Memory B cell (primary cell): ENCODE results near the gene TIAM1.

Experiments used
- ATAC-seq: fragments of 150-1000 bp; cut with Tn5 transposase; 2 replicates; pipeline ENCODE4 v1.10.0; 2021; ENCODE audit warnings: low read depth, mild to moderate bottlenecking, moderate library complexity
- DNase-seq, 2 donors: peaks; one replicate each; pipeline ENCODE4 v3.0.0; 2022; ENCODE audit warnings: low spot score in 2 of 2
- H3K27ac Mint-ChIP-seq: one replicate; pipeline ENCODE4 v1.8.0; 2022; ENCODE audit warnings: mild to moderate bottlenecking, moderate library complexity, mixed read lengths
- H3K27me3 Mint-ChIP-seq: one replicate; pipeline ENCODE4 v1.8.0; 2022; ENCODE audit warnings: mixed read lengths
- H3K36me3 Mint-ChIP-seq: one replicate; pipeline ENCODE4 v1.8.0; 2022; ENCODE audit warnings: mild to moderate bottlenecking, mixed read lengths
- H3K4me1 Mint-ChIP-seq: one replicate; pipeline ENCODE4 v1.8.0; 2022; ENCODE audit warnings: mixed read lengths
- H3K4me3 Mint-ChIP-seq: one replicate; pipeline ENCODE4 v1.8.0; 2022; ENCODE audit warnings: mild to moderate bottlenecking, moderate library complexity, mixed read lengths
- H3K9me3 Mint-ChIP-seq: one replicate; pipeline ENCODE4 v1.8.0; 2022; ENCODE audit warnings: mixed read lengths

The TIAM1 gene, protein sequence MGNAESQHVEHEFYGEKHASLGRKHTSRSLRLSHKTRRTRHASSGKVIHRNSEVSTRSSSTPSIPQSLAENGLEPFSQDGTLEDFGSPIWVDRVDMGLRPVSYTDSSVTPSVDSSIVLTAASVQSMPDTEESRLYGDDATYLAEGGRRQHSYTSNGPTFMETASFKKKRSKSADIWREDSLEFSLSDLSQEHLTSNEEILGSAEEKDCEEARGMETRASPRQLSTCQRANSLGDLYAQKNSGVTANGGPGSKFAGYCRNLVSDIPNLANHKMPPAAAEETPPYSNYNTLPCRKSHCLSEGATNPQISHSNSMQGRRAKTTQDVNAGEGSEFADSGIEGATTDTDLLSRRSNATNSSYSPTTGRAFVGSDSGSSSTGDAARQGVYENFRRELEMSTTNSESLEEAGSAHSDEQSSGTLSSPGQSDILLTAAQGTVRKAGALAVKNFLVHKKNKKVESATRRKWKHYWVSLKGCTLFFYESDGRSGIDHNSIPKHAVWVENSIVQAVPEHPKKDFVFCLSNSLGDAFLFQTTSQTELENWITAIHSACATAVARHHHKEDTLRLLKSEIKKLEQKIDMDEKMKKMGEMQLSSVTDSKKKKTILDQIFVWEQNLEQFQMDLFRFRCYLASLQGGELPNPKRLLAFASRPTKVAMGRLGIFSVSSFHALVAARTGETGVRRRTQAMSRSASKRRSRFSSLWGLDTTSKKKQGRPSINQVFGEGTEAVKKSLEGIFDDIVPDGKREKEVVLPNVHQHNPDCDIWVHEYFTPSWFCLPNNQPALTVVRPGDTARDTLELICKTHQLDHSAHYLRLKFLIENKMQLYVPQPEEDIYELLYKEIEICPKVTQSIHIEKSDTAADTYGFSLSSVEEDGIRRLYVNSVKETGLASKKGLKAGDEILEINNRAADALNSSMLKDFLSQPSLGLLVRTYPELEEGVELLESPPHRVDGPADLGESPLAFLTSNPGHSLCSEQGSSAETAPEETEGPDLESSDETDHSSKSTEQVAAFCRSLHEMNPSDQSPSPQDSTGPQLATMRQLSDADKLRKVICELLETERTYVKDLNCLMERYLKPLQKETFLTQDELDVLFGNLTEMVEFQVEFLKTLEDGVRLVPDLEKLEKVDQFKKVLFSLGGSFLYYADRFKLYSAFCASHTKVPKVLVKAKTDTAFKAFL (N-terminal part only)

DNA sequence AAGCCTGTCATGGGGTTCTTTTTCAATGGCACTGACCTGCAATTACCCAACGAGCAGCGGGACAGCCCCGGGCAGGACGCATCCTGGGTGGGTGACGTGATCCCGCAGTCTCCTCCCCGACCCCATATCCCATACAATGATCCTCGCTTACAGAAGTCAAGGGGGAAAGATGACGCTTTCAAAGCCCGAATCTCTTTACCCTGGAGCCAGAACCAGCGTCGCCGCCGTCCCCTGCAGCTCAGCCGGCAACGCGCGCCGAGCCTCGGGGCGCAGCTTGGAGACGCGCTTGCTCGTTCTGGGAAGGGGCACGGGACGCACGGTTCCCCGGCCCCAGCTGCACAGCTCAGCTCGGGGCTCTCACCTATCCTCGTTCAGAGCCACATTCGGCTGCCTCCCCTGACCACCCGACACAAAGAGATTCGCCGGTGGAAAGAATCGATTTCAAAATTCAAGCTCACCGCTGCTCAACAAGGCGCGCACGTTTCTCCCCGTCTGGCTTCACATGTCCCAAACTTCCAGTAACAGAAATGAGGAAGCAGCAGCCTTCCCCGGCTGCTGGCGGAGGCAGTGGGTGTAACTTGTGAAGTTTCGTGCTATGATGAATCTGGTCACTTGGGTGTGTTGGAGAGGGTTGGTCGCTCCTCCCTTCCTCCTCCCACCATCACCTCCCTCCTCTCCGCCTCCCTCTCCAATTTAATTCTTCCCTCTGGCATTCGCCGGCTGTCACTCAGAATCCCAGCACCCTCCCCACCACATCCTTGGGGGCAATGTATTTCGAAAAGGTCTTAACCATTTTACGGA, at the start of gene TIAM1:
TSS of gene TIAM1 (minus strand) at position 582 of the 801 bp plus-strand sequence. CDS start 77,289 bp downstream, outside the sequence.
- Mint-ChIP-seq H3K27me3 (peaks cover 25% of the 10 kb centered on the region), H3K36me3 (peaks cover 1% of the 10 kb centered on the region), H3K9me3 (peaks cover 2% of the 10 kb centered on the region), H3K4me3 (no peak within 1 kb of the TSS), H3K4me1 (peaks cover 6% of the 10 kb centered on the region), H3K27ac (no peak within 1 kb of the TSS)
- ATAC-seq (no peak), DNase-seq (no peak)

DNA sequence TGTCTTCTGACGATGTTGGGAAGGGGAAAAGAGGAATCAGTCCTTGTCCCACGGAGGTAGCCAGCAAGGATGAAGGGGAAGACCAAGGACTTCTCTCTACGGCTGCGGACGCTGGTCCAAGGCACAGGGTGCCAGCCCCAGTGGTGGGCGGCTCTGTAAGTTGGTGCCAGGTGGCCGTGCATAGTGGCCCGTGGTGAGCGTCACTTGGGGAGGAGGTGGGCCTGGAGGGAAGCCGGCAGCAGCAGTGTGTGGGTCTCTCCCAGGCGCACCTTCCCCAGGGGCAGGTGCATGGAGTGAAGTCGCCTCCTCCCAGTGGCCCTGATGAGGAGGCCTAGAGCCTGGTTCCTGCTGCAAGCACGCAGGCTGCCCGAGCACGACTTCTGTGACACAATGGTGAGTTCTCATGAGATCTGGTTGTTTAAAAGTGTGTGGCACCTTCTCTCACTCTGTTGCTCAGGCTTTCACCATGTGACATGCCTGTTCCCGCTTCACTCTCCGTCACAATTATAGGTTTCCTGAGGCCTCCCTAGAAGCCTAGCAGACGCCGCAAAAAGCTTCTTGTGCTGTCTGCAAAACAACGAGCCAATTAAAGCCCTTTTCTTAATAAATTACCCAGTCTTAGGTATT, 43.6 kb upstream of the TIAM1 start:
- Mint-ChIP-seq H3K4me3 (no peak overlapping the region), H3K27me3 (no peaks in the 10 kb centered on the region), H3K9me3 (no peaks in the 10 kb centered on the region), H3K36me3 (no peaks in the 10 kb centered on the region), H3K27ac (no peak overlapping the region), H3K4me1 (no peaks in the 10 kb centered on the region)
- DNase-seq: no peak
- no peak for ATAC-seq

DNA sequence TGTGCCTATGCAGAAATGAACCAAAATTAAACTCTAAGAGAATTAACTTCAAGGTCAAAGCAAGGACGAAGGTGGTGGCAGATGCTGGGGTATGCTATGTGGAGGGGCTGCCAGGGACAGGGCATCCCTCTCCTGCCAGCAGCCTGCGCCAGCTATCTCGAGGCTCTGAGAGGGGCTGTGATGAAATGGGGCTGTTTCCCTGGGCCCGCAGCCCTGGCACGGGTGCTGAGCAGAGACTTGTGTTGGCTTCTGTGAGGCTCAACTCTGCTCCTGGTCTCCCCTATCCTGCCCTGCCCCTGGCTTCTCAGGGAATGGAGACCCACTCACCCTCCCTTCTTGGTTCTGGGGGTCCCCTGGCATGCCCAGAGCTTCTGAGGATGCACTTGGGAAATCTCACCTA, 41.9 kb upstream of the TIAM1 start:
- H3K4me3 Mint-ChIP-seq: no peak overlapping the region
- no peaks in the 10 kb centered on the region for H3K27me3 Mint-ChIP-seq
- no peaks in the 10 kb centered on the region for H3K36me3 Mint-ChIP-seq
- no peak for DNase-seq
- H3K4me1 Mint-ChIP-seq: no peaks in the 10 kb centered on the region
- no peaks in the 10 kb centered on the region for H3K9me3 Mint-ChIP-seq
- no peak overlapping the region for H3K27ac Mint-ChIP-seq
- ATAC-seq: no peak

DNA sequence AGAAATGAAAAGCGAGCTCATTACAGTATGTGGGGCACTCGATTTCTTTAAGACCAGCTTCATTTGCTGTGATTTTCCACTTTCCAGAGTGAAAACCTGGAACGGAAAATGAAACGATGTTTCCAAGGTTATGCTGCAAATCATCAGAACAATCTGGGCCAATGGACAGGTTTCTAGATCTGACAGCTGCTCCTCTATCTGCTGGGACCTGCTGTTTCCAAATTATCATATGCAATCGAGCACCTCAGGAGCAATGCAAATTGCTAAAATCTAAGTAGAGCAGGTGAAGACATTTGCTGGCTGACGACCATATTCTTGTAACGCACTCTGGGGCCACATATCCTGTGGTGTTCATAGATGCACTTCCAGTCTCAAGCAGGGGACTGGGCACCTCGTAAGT, 39.7 kb upstream of the TIAM1 start:
- no peak overlapping the region for H3K4me3 Mint-ChIP-seq
- H3K27ac Mint-ChIP-seq: no peak overlapping the region
- H3K4me1 Mint-ChIP-seq: no peaks in the 10 kb centered on the region
- no peak for ATAC-seq
- no peak for DNase-seq
- no peaks in the 10 kb centered on the region for H3K27me3 Mint-ChIP-seq
- H3K36me3 Mint-ChIP-seq: no peaks in the 10 kb centered on the region
- no peaks in the 10 kb centered on the region for H3K9me3 Mint-ChIP-seq

DNA sequence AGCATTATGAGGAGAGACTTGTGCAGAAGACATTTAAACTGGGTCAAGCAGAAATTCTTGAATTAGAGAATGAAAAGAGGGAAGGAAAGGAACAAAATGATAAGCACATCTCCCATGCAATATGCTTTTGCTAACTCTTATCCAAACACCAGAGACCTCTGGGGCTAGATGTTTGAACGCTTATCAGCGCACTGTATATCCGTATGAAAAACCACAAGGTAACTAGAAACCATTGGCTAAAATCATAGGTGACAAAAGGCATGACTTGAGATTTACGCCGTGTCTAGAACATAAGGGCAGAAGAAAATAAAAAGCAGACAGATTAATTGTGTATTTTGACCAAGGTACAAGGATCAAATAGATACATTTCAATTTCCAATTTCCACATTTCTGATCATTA, 38.0 kb upstream of the TIAM1 start:
- Mint-ChIP-seq H3K9me3 (no peaks in the 10 kb centered on the region), H3K4me1 (no peaks in the 10 kb centered on the region), H3K27me3 (no peaks in the 10 kb centered on the region), H3K27ac (no peak overlapping the region), H3K4me3 (no peak overlapping the region), H3K36me3 (no peaks in the 10 kb centered on the region)
- ATAC-seq (no peak), DNase-seq (no peak)

DNA sequence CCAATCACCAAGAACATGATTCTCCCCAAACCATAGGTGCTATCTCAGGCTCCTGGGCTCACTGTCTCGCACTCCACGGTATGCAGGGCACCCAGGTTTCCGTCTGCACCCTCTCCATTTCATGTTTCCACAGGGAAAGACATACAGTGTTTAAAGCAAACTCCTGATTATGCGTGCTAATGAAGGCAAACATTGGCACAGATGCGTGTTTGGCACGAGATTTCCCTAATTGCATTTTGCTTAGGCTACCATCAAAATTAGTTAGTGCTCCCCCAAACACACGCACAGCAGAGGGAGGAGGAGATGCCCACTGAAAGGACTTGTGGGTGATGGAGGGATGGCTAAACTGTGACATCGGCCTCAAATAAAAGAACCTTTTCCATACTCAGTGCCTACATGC, 32.2 kb upstream of the TIAM1 start:
- no peaks in the 10 kb centered on the region for H3K4me1 Mint-ChIP-seq
- no peak overlapping the region for H3K4me3 Mint-ChIP-seq
- H3K36me3 Mint-ChIP-seq: no peaks in the 10 kb centered on the region
- H3K9me3 Mint-ChIP-seq: peaks cover 2% of the 10 kb centered on the region
- ATAC-seq (no peak), DNase-seq (no peak)
- no peak overlapping the region for H3K27ac Mint-ChIP-seq
- H3K27me3 Mint-ChIP-seq: peaks cover 2% of the 10 kb centered on the region

DNA sequence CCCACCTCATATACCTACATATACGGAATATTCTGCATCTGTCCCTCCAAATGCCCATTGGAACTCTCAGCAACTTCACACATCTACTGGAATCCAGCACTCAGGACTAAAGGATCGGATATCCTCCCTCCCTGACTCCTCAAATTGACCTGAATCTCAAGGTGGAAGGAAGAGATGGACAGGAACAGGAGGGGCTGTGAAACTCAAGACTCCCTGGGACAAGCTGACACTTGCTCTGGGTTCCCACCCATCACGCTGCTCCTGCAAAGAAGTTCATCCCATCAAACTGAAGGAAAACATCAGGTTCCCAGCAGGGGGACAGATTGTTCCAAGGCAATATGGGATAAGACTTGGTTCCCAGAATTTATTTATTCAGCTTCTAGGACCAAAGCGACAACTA, 30.3 kb upstream of the TIAM1 start:
- DNase-seq (no peak), ATAC-seq (no peak)
- peaks cover 2% of the 10 kb centered on the region for H3K27me3 Mint-ChIP-seq
- H3K4me1 Mint-ChIP-seq: no peaks in the 10 kb centered on the region
- H3K27ac Mint-ChIP-seq: no peak overlapping the region
- H3K9me3 Mint-ChIP-seq: peaks cover 2% of the 10 kb centered on the region
- H3K4me3 Mint-ChIP-seq: no peak overlapping the region
- no peaks in the 10 kb centered on the region for H3K36me3 Mint-ChIP-seq

DNA sequence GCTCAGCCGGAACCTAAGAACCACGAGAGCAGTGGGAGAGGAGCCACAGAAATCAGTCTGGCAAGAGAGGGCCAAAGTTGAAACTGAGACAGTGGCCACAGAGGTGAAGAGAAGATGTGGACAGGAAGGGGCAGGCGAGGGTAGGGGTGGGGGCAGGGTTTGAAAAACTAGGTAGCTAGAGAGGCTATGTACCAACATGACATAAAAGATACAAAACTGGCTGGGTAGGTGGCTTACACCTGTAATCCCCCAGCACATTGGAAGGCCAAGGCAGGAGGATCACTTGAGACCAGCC, 28.4 kb upstream of the TIAM1 start:
- no peaks in the 10 kb centered on the region for H3K4me1 Mint-ChIP-seq
- ATAC-seq (no peak), DNase-seq (no peak)
- peaks cover 2% of the 10 kb centered on the region for H3K27me3 Mint-ChIP-seq
- H3K4me3 Mint-ChIP-seq: no peak overlapping the region
- H3K27ac Mint-ChIP-seq: no peak overlapping the region
- no peaks in the 10 kb centered on the region for H3K36me3 Mint-ChIP-seq
- H3K9me3 Mint-ChIP-seq: peaks cover 2% of the 10 kb centered on the region

DNA sequence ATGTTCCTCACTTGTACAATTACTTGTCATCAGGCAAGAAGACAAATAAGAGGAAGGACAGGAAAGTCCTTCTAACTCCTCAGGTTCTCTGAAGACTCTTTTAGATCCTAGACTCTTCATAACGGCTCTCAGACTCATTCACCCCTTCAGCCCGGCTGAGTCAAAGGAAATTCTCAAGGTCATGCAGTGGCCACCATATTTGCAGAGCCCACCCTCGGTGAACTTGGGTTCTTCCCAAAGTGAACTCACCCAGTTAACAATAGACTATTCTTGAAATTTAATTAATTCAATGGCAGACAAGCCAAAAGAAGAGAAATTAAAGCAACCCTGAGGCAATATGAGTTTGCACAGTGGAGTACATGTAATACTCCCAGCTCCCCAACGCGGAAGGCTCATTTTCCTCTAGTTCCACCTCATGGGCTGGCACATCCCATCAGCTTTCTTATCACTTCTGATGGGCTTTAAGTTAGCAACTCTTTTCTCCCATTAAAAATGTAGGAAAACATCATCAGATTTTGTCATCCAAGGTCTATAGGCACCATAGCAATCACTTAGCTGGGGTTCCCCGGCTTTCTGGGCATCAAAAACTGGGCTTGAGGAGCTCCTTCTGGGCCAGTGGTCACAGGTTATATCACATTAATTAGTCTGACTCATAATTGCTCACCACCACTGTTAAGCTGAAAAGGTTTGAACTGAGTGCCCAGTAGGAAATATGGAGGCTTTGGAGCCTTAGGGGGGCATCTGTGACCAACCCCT, 27.8 kb upstream of the TIAM1 start:
- Mint-ChIP-seq H3K36me3 (no peaks in the 10 kb centered on the region), H3K27ac (no peak overlapping the region)
- no peak for ATAC-seq

DNA sequence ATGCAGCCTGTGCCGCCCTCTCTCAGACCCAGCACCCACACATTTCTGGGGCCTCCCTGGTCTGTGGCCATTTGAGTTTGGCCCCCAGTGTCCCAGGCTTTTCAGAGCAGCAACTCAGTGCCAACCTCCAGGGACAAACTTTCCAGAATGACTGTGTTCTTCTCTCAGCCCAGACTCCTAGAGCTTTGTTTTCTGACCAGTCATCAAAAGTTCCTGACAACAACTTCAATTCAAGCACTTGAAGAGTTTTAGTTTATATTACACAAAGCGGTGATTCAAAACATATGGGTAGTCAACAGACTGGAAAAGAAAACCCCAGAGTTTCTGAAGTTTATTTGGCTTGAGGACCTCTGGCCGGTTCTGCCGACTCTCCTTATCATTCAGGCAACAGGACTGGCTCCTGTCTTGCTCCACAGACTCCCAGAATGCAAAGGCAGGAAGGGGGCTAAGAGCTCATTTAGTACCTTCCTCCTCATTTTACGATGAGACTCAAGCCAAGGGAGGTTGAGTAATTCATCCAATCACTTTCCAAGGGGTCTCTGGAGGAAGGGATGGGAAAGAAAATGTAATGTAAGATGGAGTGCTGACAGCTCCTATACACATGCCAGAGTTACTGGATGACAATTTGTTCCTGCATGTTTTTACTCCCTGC, 27.0 kb upstream of the TIAM1 start:
- Mint-ChIP-seq H3K27ac (no peak overlapping the region), H3K4me3 (no peak overlapping the region), H3K27me3 (peaks cover 2% of the 10 kb centered on the region), H3K36me3 (no peaks in the 10 kb centered on the region), H3K4me1 (no peaks in the 10 kb centered on the region), H3K9me3 (peaks cover 2% of the 10 kb centered on the region)
- ATAC-seq (no peak), DNase-seq (no peak)

More for the DNA sequence above, 27.8 kb upstream of the TIAM1 start:
- peaks cover 2% of the 10 kb centered on the region for H3K27me3 Mint-ChIP-seq
- H3K9me3 Mint-ChIP-seq: peaks cover 2% of the 10 kb centered on the region
- no peaks in the 10 kb centered on the region for H3K4me1 Mint-ChIP-seq
- no peak overlapping the region for H3K4me3 Mint-ChIP-seq
- DNase-seq: no peak

DNA sequence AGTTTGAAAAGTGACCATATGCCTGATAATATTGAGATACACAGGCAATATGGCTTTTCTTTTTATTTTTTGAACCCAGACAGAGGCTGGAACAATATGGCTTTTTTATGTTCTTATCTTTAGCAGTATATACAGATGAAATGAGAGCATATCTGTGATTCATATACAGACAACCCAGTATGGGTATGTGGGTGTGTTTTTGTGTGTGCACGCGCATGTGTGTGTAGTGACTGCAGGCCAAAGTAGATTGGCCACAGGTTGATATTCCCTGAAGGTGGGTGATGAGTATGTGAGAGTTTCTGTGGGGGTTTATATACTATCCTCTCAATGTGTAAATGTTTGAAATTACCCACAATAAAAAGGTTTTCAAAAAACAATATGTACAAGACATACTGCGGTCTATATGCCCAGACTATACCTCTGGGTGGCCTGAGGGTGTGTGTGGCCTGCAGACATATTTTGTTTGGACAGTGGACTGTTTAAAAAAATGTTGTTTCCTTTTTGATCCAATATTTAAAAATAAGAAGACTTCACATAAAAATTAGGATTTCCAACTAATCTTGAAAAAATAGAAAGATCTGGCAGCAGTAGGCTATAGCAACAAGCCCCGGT, 26.3 kb upstream of the TIAM1 start:
- Mint-ChIP-seq H3K4me1 (no peaks in the 10 kb centered on the region), H3K9me3 (peaks cover 2% of the 10 kb centered on the region), H3K27me3 (peaks cover 2% of the 10 kb centered on the region), H3K36me3 (no peaks in the 10 kb centered on the region), H3K4me3 (no peak overlapping the region), H3K27ac (no peak overlapping the region)
- DNase-seq (no peak), ATAC-seq (no peak)

DNA sequence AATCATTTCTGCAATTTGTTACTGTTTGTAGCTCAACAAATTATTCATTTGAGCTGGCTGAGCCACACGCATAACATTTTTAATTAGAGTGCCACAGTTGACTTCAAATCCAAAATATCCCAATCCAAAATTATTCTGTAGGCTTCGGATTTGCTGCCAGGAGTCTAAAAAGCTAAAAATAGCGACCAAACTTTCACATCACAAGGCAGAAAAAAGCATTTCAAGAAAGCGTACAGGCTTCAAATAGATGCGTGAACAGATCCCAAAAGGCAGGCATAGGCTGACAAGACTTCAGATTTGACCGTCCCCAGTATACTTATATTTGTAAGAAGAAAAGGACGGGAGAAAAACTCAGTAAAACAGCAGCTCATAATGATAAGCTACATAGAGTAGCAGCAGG, 24.3 kb upstream of the TIAM1 start:
- H3K27me3 Mint-ChIP-seq: peaks cover 2% of the 10 kb centered on the region
- H3K27ac Mint-ChIP-seq: no peak overlapping the region
- H3K36me3 Mint-ChIP-seq: no peaks in the 10 kb centered on the region
- ATAC-seq (no peak), DNase-seq (no peak)
- H3K4me1 Mint-ChIP-seq: no peaks in the 10 kb centered on the region
- H3K4me3 Mint-ChIP-seq: no peak overlapping the region
- H3K9me3 Mint-ChIP-seq: peaks cover 2% of the 10 kb centered on the region
